ENCODE results near the gene USP16.
"Not testable (repeated sequence)": the region's sequence is repeated elsewhere in the genome, so short reads cannot be mapped to it uniquely, and the experiment has no call there.

Gene USP16

GRCh38 chr21:29008367-29008766, 16.1 kb upstream of the USP16 start:
- DNase-seq: peak in 1 of 2 experiments; percentile 35
- no peak for TF ChIP-seq GATA1 (IDR thresholded peaks at IDR 0.05; ENCODE audit: low read depth, low read length)
- no peak for TF ChIP-seq POLR2A (IDR thresholded peaks at IDR 0.05; ENCODE audit: low read length)

GRCh38 chr21:29011236-29011635, 13.2 kb upstream of the USP16 start:
- not testable (repeated sequence) for DNase-seq

- peak in 1 of 2 experiments; percentile 35 for DNase-seq
- no peak for TF ChIP-seq GATA1 (IDR thresholded peaks at IDR 0.05; ENCODE audit: low read depth, low read length)
- no peak for TF ChIP-seq POLR2A (IDR thresholded peaks at IDR 0.05; ENCODE audit: low read length)
Observed at GRCh38 chr21:29017639-29018237, 6.7 kb upstream of the USP16 start.

- TF ChIP-seq POLR2A (IDR thresholded peaks at IDR 0.05; ENCODE audit: low read length): no peak
- no peak for TF ChIP-seq GATA1 (IDR thresholded peaks at IDR 0.05; ENCODE audit: low read depth, low read length)
- peak; percentile 55 to 62 for DNase-seq
Observed at GRCh38 chr21:29018540-29018939, 5.9 kb upstream of the USP16 start.

GRCh38 chr21:29022166-29022565, 2.3 kb upstream of the USP16 start:
- DNase-seq: no peak
- TF ChIP-seq GATA1 (IDR thresholded peaks at IDR 0.05; ENCODE audit: low read depth, low read length) (no peak), POLR2A (IDR thresholded peaks at IDR 0.05; ENCODE audit: low read length) (no peak)

- TF ChIP-seq POLR2A (IDR thresholded peaks at IDR 0.05; ENCODE audit: low read length) (no peak), GATA1 (IDR thresholded peaks at IDR 0.05; ENCODE audit: low read depth, low read length) (no peak)
- DNase-seq: peak in 1 of 2 experiments; percentile 39
Observed at GRCh38 chr21:29025328-29025713, 853 bp downstream of the USP16 start.

DNA sequence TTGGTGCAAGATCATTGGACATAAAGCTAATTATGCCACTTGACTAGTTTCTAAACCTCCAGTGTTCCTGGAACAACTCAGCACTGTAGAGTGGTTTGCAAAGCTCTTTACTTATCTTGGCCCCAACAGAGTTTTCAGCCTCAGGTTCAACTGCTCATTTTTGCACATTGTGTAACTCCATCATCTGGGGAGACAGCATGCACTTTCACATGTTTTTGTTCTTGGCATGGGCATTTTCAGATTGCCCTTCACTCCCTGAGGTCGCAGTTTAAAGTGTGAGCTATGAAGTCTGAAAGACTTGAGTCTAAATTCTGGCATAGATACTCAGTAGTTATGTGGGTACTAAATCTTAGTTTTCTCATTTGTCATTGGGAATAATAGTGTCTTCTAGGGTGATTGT, 5.1 kb downstream of the USP16 start:
- DNase-seq: no peak
- no peak for TF ChIP-seq POLR2A (IDR thresholded peaks at IDR 0.05; ENCODE audit: low read length)
- TF ChIP-seq GATA1 (IDR thresholded peaks at IDR 0.05; ENCODE audit: low read depth, low read length): no peak

DNA sequence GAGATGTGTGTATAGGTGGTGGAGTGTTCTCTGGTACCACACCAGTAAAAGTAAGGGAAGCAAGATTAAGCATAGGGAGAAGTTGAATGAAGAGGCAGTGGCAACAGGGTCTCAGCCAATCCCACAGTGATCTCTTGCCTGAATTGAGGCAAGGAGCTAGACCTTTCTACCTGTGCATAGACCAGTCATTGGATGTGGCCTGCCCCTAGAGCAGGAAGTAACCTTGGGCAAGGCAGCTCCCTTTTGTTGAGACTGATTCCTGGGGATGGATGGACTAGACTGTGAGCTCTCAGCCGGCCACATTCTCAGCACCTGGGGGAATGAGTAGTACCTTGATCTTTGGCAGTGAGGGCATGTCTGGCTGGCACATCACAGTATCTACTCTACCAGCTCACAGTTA, 6.4 kb downstream of the USP16 start:
- TF ChIP-seq POLR2A (IDR thresholded peaks at IDR 0.05; ENCODE audit: low read length) (no peak), GATA1 (IDR thresholded peaks at IDR 0.05; ENCODE audit: low read depth, low read length) (no peak)
- no peak for DNase-seq

- no peak for DNase-seq
- TF ChIP-seq GATA1 (IDR thresholded peaks at IDR 0.05; ENCODE audit: low read depth, low read length) (no peak), POLR2A (IDR thresholded peaks at IDR 0.05; ENCODE audit: low read length) (no peak)
Observed at GRCh38 chr21:29033301-29033700, 8.8 kb downstream of the USP16 start.

DNA sequence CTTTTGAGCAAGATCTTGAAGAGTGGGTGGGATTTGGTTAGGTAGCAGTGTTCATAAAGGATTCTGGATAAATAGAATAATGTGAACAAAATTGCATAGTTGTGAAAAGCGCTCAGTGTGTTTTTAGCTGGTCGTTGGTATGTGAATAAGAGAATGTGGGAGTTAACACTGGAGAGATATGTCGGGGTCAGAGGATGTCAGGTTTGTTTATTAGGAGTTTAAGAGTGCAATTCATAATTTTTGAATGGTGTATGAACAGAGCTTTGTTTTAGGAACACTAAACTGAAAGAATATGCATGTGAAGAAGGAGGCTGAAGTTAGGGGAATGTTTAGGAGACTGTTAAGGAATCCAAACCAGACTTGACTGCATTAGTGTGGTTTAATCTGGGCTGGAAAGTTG, 9.4 kb downstream of the USP16 start:
- DNase-seq: no peak
- no peak for TF ChIP-seq GATA1 (IDR thresholded peaks at IDR 0.05; ENCODE audit: low read depth, low read length)
- no peak for TF ChIP-seq POLR2A (IDR thresholded peaks at IDR 0.05; ENCODE audit: low read length)

DNA sequence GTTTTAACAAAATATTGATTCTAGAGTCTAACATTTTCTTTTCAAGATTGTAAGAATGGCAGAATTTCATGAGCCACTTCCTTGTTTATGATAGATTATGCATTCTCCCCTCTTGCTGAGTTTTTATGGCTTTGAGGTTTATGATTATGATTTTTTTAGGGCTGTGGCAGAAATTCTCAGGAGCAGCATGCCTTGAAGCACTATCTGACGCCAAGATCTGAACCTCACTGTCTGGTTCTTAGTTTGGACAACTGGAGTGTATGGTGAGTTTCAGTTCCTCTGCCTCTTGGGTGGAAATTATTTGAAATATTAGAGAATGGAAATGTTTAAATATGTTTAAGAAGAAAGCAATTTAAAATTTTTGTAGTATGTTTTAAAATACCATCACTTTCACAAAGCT, 10.2 kb downstream of the USP16 start:
- DNase-seq: no peak
- TF ChIP-seq GATA1 (IDR thresholded peaks at IDR 0.05; ENCODE audit: low read depth, low read length) (no peak), POLR2A (IDR thresholded peaks at IDR 0.05; ENCODE audit: low read length) (no peak)

GRCh38 chr21:29052224-29052623, 27.8 kb downstream of the USP16 start:
- TF ChIP-seq GATA1 (IDR thresholded peaks at IDR 0.05; ENCODE audit: low read depth, low read length): no peak
- no peak for TF ChIP-seq POLR2A (IDR thresholded peaks at IDR 0.05; ENCODE audit: low read length)
- no peak for DNase-seq

- no peak for DNase-seq
- no peak for TF ChIP-seq GATA1 (IDR thresholded peaks at IDR 0.05; ENCODE audit: low read depth, low read length)
- no peak for TF ChIP-seq POLR2A (IDR thresholded peaks at IDR 0.05; ENCODE audit: low read length)
Observed at GRCh38 chr21:29053011-29053553, 28.6 kb downstream of the USP16 start.

- no peak for TF ChIP-seq POLR2A (IDR thresholded peaks at IDR 0.05; ENCODE audit: low read length)
- TF ChIP-seq GATA1 (IDR thresholded peaks at IDR 0.05; ENCODE audit: low read depth, low read length): no peak
- no peak for DNase-seq
Observed at GRCh38 chr21:29053656-29054055, 29.2 kb downstream of the USP16 start.

DNA sequence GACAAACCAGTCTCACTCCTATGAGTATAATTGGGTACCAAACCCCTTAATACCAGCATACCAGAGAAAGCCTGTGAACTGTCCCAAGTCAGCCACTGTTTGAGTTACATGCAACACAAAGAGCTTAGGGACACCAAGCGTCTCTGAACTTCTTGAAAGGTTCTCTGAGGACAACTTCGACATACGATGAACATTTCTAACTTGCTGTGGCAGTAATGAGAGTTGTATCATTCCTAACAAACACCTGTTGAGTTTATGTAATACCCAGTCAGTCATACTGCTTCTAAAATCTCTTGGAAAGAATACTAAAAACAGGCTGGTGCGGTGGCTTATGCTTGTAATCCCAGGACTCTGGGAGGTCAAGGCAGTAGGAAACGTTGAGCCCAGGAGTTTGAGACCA, 30.6 kb downstream of the USP16 start:
- TF ChIP-seq POLR2A (IDR thresholded peaks at IDR 0.05; ENCODE audit: low read length) (no peak), GATA1 (IDR thresholded peaks at IDR 0.05; ENCODE audit: low read depth, low read length) (no peak)
- no peak for DNase-seq

DNA sequence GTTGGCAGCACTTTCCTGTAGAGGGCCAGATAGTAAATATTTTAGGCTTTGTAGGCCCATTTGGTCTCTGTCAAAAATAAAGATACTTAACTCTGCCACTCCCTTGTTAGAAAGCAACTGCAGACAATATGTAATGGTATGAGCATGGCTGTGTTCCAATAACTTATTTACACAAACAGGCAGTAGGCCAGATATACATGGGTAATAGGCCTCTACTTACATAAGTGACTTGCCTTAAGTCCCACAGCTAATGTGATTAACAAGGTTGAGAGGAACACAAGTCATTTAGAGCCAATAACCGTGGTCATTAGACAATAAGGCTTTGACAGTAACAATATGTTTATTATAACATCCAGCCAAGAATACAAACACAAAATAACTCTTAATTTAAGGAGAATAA, 31.5 kb downstream of the USP16 start:
- no peak for TF ChIP-seq POLR2A (IDR thresholded peaks at IDR 0.05; ENCODE audit: low read length)
- TF ChIP-seq GATA1 (IDR thresholded peaks at IDR 0.05; ENCODE audit: low read depth, low read length): no peak
- no peak for DNase-seq

Measured in erythroblast (primary cell).